Midbrain (tissue), 1 donor: ENCODE results near the gene MCC.
"Not testable (repeated sequence)": the region's sequence is repeated elsewhere in the genome, so short reads cannot be mapped to it uniquely, and the experiment has no call there.

Source experiments
- DNase-seq: peaks from one replicate; lab custom pipeline; 2025; lab: John Stamatoyannopoulos, UW

MCC gene

DNA sequence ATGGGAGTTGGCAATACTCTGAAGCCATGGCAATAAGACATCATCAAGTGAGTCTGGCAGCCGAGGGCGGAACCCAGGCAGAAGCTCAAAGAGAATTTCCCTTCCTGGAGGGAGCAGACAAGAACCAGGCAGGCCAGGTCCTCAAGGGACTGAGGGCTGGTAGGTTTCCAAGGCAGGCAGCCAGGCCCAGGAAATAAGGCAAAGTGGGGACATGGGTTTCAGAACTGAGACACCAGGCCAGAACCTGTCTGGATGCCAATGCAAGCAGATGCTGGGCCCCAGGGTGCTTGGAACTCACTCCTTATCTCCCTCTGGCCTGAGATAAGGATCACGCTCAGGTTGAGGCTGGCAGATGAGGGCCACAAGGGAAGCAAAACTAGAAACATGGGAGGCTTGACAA, 62.3 kb downstream of the MCC start:
- DNase-seq, result no peak

- DNase-seq, result no peak
These were observed 66.6 kb downstream of the MCC start for GRCh38 chr5:113421693-113422092.

DNA sequence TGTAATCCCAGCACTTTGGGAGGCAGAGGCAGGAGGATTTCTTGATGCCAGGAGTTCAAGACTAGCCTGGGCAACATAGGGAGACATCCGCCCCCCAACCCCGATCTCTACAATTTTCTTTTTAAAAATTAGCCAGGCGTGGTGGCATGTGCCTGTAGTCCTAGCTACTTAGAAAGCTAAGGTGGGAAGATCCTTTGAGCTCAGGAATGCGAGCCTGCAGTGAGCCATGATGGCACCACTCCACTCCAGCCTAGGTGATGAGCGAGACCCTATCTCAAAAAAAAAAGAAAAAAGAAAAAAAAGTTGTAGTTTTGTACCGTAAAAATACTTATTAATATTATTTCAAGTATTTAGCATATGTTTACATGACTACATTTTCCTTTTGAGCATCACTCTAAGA, 82.7 kb downstream of the MCC start:
- no peak for DNase-seq

GRCh38 chr5:113404269-113404668, 84.0 kb downstream of the MCC start:
- DNase-seq, result no peak

DNA sequence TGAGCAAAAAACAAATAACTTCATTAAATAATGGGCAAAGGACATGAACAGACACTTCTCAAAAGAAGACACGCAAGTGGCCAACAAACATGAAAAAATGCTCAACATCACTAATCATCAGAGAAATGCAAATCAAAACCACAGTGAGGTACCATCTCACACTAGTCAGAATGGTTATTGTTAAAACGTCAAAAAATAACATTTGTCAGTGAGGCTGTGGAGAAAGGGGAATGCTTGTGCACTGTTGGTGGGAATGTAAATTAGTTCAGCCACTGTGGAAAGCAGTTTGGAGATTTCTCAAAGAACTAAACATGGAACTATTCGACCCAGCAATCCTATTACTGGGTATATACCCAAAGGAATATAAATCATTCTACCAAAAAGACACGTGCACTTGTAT, 90.3 kb downstream of the MCC start:
- DNase-seq, result not testable (repeated sequence)

GRCh38 chr5:113397046-113397445, 91.2 kb downstream of the MCC start:
- DNase-seq, result no peak

DNA sequence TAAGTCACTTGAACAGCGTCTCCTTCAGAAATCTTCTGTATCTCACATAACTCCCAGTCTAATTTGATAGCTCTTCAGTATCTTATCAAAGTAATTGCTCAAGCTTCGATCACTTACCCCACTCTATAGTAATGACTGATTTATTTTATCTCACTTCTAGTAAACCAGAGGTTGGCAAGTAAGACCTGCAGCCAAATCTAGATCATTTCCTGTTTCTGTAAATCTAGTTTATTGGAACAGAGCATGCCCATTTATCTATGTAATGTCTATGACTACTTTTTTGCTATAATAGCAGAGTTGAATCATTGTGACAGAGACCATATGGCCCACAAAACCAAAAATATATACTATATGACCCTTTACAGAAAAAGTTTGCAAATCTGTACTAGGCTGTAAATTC, 93.6 kb downstream of the MCC start:
- DNase-seq, result no peak

GRCh38 chr5:113390224-113390623, 98.0 kb downstream of the MCC start:
- DNase-seq, result no peak

- DNase-seq, result no peak
These were observed 99.1 kb downstream of the MCC start for GRCh38 chr5:113389116-113389515.

DNA sequence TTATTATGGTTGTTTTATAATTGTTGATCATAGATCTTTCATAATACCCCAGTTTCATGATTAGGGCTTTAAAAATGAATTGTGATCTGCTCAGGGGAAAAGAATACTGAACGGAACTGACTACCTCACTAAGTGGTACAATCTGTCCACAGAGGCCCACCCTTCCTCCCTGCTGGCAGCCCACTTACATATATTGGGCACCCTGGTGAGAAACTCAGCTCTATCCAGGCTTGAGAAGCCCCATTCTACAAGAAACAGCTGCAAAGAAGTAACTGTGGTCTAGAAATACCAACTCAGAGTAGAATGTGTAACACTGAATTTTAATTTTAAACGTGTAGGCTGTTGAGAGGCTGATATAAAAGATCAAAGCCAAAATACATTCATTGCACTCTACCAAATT, 100.4 kb downstream of the MCC start:
- DNase-seq, result no peak

- DNase-seq, result no peak
These were observed 103.4 kb downstream of the MCC start for GRCh38 chr5:113384782-113385285.

GRCh38 chr5:113382731-113383130, 105.5 kb downstream of the MCC start:
- no peak for DNase-seq

DNA sequence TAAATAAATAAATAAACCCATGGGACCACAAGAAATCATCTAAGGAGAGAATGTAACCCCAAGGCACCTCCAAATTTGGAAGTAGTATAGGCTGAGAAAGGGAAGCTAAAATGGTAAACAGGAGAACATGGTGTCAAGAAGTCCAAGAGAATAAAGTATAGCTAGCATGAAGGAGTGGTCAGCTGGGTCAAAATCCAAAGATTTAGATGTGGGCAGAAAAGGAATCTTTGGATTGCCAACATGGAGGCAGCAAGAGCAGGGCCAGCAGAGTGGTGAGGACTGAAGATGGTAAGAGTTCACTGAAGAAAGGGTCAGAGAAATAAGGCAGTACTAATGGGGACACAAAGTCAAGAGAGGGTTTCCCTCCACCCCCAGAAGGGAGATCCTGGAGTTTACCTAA, 106.5 kb downstream of the MCC start:
- no peak for DNase-seq

- no peak for DNase-seq
These were observed 107.4 kb downstream of the MCC start for GRCh38 chr5:113380807-113381326.

DNA sequence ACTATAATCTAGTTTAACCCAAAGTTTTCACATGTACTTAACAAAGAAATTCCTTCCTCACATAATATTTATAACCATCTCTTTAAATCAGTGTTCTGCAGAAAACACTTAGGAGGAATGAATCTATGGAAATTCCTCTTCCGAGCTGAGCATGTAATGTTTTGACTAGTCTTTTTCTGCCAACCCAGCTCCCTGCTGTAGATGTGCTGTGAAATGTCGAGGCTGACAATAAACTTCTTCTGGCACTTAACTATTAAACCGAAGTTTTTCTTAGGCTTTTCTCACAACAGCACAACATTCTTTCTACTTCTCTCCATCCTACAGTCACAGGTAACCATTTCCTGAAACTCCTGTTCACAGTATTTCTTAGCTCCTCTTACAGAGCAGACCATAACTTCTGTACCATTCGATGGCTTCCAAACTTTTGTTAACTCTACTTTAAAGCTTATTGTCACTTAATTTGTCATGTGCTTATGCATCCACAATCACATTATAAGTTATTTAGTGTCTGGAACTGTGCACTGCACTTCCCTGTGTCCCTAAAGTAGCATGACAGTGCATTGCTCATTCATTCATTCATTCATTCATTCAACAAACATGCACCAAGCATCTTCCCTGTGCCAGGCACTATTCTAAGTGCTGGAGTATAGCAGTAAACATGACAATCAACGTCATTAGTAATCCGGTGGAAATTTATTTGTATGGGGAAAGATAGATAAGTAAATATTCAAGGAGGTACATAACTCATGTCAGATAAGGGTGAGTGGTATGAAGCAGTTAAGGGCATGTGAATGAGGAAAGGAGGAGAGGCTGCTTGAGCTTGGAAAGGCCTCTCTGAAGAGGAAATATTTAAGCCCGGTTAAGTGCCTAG, 108.1 kb downstream of the MCC start:
- DNase-seq, result no peak

- peak; percentile 61 for DNase-seq
These were observed 109.2 kb downstream of the MCC start for GRCh38 chr5:113378959-113379541.

- no peak for DNase-seq
These were observed 109.7 kb downstream of the MCC start for GRCh38 chr5:113378514-113378913.

GRCh38 chr5:113378081-113378480, 110.2 kb downstream of the MCC start:
- no peak for DNase-seq

- no peak for DNase-seq
These were observed 111.6 kb downstream of the MCC start for GRCh38 chr5:113376640-113377039.

DNA sequence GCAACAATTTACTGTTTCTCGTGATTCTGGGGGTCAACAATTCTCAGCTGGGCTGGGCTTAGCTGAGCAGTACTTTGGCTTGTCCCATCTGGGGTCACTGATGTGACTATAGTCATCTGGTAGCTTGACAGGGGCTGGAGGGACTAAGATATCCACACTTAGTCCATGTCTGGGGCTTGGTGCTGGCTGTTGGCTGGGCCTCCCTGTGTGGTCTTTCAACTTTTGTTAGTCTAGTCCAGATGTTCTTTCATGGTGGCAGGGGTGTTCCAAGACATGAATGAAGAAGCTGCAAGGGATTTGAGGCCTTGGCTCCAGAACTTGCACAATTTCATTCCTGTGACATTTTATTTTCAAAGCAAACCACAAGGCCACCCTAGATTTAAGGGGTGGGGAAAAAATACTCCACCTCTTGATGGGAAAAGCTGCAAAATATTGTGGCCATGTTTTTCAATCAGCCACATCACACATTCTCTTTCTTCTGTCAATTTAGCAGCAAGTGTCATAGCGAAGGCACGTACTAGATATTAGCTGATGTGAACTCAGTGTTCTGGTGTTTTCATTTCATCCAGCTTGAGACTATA, 112.7 kb downstream of the MCC start:
- DNase-seq, result no peak

DNA sequence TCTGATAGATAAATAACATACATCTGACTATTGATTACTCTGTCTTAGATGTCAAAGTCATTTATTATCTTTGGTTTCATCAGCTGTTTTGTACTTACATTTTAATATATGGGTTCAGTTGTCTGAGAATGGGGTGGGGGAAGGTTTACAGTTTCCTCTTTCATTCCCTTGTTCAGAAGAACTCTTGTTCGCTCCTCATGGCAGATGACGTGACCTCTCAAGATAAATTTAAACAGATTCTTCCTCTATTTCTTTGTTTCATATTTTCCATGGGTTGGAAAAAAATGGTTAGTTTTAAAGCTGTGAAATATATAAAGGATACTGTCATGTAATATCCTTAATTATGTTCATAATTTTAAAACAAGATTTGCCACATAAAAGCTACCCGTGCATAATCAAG, 114.8 kb downstream of the MCC start:
- no peak for DNase-seq

- no peak for DNase-seq
These were observed 116.5 kb downstream of the MCC start for GRCh38 chr5:113371721-113372196.

DNA sequence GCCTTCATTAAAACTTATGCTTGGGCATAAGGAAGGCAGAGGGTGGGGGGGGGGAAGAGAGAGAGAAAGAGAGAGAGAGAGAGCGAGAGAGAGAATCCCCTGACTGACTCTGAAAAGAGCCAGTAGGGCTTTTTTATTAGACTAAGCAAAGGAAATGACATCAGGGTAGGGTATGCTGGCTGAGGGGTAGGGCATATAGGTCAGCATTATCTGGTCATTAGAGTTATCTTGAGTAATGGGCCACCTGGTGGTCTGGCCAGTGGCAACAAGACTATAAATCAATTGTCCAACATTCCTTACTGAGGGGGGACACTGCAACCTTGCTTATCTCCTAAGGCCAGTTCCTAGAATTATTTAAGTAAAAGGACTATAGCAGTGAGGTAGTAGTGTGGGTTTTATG, 120.7 kb downstream of the MCC start:
- DNase-seq, result no peak
